Brain microvascular endothelial cell (primary cell): ENCODE data around the gene TWF1.
A peak's percentile ranks its signal among the peaks of the same experiment; 100 is the strongest.
"Not testable (repeated sequence)": the region's sequence is repeated elsewhere in the genome, so short reads cannot be mapped to it uniquely, and the experiment has no call there.

Experiments used
- DNase-seq: peaks from one replicate; pipeline ENCODE4 v3.0.0-alpha.2; 2020
- H3K27ac ChIP-seq: fragments of 250-450 bp; sonication (Bioruptor Pico); 2 replicates; pipeline ENCODE4 v1.5.1; 2020; ENCODE audit warnings: mild to moderate bottlenecking, moderate library complexity
- H3K27me3 ChIP-seq: fragments of 250-450 bp; sonication (Bioruptor Pico); replicated peaks from 2 replicates; pipeline ENCODE4 v1.5.1; 2020; ENCODE audit warnings: mild to moderate bottlenecking
- H3K36me3 ChIP-seq: fragments of 250-450 bp; sonication (Bioruptor Pico); replicated peaks from 2 replicates; pipeline ENCODE4 v1.5.1; 2020; ENCODE audit warnings: mild to moderate bottlenecking
- H3K4me3 ChIP-seq: 2 replicates; pipeline ENCODE4 v1.5.1; 2011; ENCODE audit warnings: low read depth, mild to moderate bottlenecking, control low read depth, low read length, moderate library complexity
- in situ Hi-C: cut with HindIII; loops from 2 replicates; pipeline ENCODE4 v1.10.0; 2017; ENCODE audit warnings: low sequenced_read_pairs, low pct_ligation_motif_present
- TF ChIP-seq, protein P1 (sequence below): IDR thresholded peaks from 2 replicates; pipeline ENCODE4 v1.5.1; 2011; ENCODE audit warnings: low read depth, mild to moderate bottlenecking, moderate library complexity, low read length, control low read depth, inconsistent platforms; ENCODE audit errors: missing control alignments

TWF1 gene

DNA sequence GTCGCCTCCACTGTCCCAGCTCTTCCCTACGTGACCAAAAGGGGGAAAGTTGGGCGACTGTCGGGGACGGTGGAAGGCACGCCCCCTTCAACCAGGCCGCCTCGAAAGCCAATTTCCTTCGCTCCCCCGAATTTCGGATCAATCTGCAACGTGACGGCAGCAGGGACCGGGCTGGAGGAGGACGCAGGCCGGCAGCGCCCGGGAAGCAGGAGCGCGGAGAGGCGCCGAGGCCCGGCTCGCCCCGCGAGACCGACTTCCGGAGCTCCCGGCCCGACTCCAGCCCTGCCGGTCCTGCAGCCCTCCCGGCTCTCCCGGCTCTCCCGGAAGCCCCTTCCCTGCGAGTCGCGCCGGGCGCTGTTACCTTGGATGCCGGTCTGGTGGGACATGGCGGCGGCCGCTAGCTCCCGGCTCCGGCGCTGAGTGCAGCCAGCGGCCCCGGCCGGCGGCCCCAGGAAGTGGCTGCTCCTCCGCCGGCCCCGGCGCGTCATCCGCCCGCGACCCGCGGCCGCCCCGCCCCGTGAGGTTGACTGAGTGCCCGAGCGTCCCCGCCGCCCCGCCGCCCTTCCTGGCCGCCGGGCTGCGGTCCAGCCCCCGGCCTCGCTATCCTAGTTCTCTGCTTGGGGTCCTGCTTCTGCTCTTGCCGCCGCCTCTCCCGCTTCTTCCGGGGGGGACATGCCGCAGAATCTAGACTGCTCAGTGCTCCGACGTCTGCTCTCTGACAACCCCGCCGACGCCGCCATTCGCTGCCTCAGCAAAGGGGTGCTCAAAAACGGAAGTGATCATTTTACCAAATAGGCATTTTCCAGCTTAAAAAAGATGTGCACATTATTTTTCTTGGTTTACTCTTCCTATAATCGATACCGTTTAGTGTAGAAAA lies at the start of gene TWF1:
TWF1 (minus strand) TSS at position 458 of the 877 bp plus-strand sequence; CDS start at position 386, 72 bp downstream.
- Histone ChIP-seq H3K36me3 (peaks cover 7% of the 10 kb centered on the region), H3K4me3 (peak within 1 kb of the TSS; percentile 89), H3K27ac (peak within 1 kb of the TSS; percentile 95), H3K27me3 (no peaks in the 10 kb centered on the region)
- in situ Hi-C loops: no loop called here
- TF ChIP-seq, protein P1, sequence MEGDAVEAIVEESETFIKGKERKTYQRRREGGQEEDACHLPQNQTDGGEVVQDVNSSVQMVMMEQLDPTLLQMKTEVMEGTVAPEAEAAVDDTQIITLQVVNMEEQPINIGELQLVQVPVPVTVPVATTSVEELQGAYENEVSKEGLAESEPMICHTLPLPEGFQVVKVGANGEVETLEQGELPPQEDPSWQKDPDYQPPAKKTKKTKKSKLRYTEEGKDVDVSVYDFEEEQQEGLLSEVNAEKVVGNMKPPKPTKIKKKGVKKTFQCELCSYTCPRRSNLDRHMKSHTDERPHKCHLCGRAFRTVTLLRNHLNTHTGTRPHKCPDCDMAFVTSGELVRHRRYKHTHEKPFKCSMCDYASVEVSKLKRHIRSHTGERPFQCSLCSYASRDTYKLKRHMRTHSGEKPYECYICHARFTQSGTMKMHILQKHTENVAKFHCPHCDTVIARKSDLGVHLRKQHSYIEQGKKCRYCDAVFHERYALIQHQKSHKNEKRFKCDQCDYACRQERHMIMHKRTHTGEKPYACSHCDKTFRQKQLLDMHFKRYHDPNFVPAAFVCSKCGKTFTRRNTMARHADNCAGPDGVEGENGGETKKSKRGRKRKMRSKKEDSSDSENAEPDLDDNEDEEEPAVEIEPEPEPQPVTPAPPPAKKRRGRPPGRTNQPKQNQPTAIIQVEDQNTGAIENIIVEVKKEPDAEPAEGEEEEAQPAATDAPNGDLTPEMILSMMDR: peak; percentile 62
- DNase-seq: peak; percentile 73

DNA sequence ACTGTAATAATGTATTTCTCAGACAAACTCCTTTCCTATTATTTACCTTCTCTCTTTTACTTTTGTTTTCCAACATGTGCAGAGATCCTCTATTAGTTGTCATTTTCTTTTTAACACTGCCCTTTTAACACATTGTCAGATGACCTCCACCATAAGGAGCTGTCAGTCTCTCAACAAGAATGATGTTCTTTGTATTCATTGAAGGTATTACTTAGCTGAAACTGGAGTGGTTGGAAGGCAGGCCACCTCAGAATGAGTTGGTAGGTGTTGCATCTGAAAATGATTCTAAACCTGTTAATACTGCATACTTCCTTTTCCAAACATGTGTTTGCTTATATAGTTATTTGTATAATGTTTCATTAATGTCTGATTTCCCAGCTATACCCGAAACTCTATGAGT lies 46.6 kb upstream of the TWF1 start:
- in situ Hi-C loops: no loop called here
- no peak for DNase-seq
- no peaks in the 10 kb centered on the region for H3K27me3 ChIP-seq
- no peaks in the 10 kb centered on the region for H3K36me3 ChIP-seq
- no peak overlapping the region for H3K27ac ChIP-seq
- H3K4me3 ChIP-seq: no peak overlapping the region
- TF ChIP-seq, protein P1: no peak

DNA sequence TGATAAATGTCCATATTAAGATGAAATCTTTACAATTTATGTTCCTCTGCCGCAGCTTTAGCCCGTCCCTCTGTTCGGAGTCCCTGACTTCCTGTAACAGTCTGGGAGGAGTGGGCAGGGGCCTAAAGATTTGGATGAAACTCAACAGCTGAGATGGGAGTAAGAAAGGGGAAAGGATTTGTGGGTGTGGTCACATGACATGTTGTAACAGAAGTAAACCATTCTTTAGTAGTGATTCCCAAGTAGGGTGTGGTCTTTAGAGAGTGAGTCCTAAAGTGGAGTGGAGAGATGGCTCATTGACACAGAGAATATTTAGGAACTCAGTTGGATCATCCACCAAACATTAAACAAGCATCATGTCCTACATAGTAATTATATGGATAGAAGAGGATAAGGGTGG lies 42.7 kb upstream of the TWF1 start:
- Histone ChIP-seq H3K27me3 (no peaks in the 10 kb centered on the region), H3K27ac (no peak overlapping the region), H3K36me3 (no peaks in the 10 kb centered on the region), H3K4me3 (no peak overlapping the region)
- TF ChIP-seq, protein P1: no peak
- in situ Hi-C loops: no loop called here
- DNase-seq: no peak

DNA sequence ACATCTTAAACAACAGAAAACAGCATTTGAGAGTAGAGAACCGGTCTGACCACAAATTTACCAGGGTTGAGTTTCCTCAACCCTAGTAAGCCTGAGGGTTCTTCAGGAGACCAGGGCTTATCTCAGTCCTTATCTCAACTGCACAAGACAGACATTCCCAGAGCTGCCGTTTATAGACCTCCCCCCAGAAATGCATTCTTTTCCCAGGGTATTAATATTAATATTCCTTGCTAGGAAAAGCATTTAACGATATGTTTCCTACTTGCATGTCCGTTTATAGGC lies 42.0 kb upstream of the TWF1 start:
- no peak overlapping the region for H3K27ac ChIP-seq
- DNase-seq: no peak
- no peak overlapping the region for H3K4me3 ChIP-seq
- no peaks in the 10 kb centered on the region for H3K36me3 ChIP-seq
- in situ Hi-C loops: no loop called here
- H3K27me3 ChIP-seq: no peaks in the 10 kb centered on the region
- TF ChIP-seq, protein P1: no peak

DNA sequence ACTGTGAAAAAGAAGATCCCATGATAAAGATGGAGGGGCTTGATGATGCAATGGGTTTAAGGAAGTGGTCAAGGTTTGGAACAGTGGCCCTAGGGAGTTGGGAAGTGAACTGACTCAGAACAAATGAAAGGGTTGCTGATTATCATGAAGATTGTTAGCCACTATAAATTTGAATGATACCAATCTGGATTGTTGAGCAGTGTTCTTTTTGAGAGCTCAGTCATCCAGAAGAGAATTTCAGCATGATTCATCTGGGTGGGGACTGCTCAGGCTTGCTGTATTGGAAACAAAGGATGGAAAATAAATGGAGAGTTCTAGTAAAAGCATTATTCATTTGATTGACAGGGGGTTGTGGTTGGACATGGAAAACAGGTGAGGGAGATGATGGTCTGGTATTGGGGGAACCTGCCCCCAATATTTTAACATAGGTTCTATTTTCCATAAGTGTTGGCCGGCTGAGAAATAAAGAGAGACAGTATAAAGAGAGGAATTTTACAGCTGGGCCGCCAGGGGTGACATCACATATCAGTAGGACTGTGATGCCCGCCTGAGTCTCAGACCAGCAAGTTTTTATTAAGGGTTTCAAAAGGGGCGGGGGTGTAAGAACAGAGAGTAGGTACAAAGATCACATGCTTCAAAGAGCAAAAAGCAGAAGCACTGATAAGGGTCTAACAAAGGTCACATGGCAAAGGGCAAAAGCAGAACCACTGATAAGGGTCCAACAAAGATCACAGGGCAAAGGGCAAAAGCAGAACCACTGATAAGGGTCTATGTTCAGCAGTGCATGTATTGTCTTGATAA lies 41.5 kb upstream of the TWF1 start:
- in situ Hi-C loops, H3K4me3 ChIP-seq, H3K27ac ChIP-seq, H3K27me3 ChIP-seq, H3K36me3 ChIP-seq: not testable (repeated sequence)
- peak; percentile 34 for DNase-seq

DNA sequence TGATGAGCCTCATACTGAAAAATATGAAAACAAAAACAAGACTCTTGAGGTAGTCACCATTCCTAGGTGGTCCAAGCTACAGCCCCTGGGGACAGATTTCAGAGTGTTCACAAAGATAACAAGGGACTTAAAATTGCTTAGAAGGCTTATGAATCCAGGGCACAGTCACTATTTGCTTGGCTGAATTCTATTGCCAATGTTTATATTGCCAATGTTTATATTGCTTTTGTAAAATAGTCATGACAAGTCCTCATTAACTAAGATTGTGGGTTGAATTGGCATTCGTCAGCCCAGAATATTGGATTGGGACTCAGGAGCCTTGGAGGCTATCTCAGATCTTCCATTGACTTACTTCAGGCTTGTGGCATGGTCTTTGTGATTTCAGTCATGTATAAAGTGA lies 36.1 kb upstream of the TWF1 start:
- no peak overlapping the region for H3K27ac ChIP-seq
- no peak overlapping the region for H3K4me3 ChIP-seq
- no peaks in the 10 kb centered on the region for H3K36me3 ChIP-seq
- in situ Hi-C loops: no loop called here
- TF ChIP-seq, protein P1: no peak
- DNase-seq: no peak
- H3K27me3 ChIP-seq: no peaks in the 10 kb centered on the region
